ENCODE data around the gene HGFAC.

HGFAC gene

GRCh38 chr4:3473181-3473950, 31.6 kb downstream of the HGFAC start:
- TF ChIP-seq CTCF (conservative IDR thresholded peaks at IDR 0.05; ENCODE audit: low read depth, low read length): no peak
- no peak for DNase-seq (ENCODE audit: low read depth)
- H3K4me3 ChIP-seq (ENCODE audit: low read depth, low read length): no peak overlapping the region

GRCh38 chr4:3473996-3474765, 32.4 kb downstream of the HGFAC start:
- no peak overlapping the region for H3K4me3 ChIP-seq (ENCODE audit: low read depth, low read length)
- no peak for TF ChIP-seq CTCF (conservative IDR thresholded peaks at IDR 0.05; ENCODE audit: low read depth, low read length)
- no peak for DNase-seq (ENCODE audit: low read depth)

GRCh38 chr4:3475041-3475712, 33.4 kb downstream of the HGFAC start:
- DNase-seq (ENCODE audit: low read depth): no peak
- no peak overlapping the region for H3K4me3 ChIP-seq (ENCODE audit: low read depth, low read length)
- no peak for TF ChIP-seq CTCF (conservative IDR thresholded peaks at IDR 0.05; ENCODE audit: low read depth, low read length)

GRCh38 chr4:3475713-3476260, 34.0 kb downstream of the HGFAC start:
- no peak for DNase-seq (ENCODE audit: low read depth)
- no peak for TF ChIP-seq CTCF (conservative IDR thresholded peaks at IDR 0.05; ENCODE audit: low read depth, low read length)
- H3K4me3 ChIP-seq (ENCODE audit: low read depth, low read length): no peak overlapping the region

GRCh38 chr4:3476341-3476747, 34.6 kb downstream of the HGFAC start:
- no peak for TF ChIP-seq CTCF (conservative IDR thresholded peaks at IDR 0.05; ENCODE audit: low read depth, low read length)
- DNase-seq (ENCODE audit: low read depth): no peak
- H3K4me3 ChIP-seq (ENCODE audit: low read depth, low read length): no peak overlapping the region

GRCh38 chr4:3476936-3477749, 35.4 kb downstream of the HGFAC start:
- no peak for TF ChIP-seq CTCF (conservative IDR thresholded peaks at IDR 0.05; ENCODE audit: low read depth, low read length)
- no peak overlapping the region for H3K4me3 ChIP-seq (ENCODE audit: low read depth, low read length)
- DNase-seq (ENCODE audit: low read depth): no peak
